Hematopoietic multipotent progenitor cell treated with erythropoietin and hydrocortisone succinate and interleukin-3 and kit ligand, for 8 days (in vitro differentiated cells): ENCODE data around the gene LRMDA.

Experiments
- DNase-seq: peaks from one replicate; pipeline ENCODE4 v3.0.0-alpha.2; 2015

LRMDA gene

GRCh38 chr10:76397181-76398042, 966.0 kb downstream of the LRMDA start:
- no peak for DNase-seq

GRCh38 chr10:76398043-76398710, 966.8 kb downstream of the LRMDA start:
- DNase-seq, result no peak

- no peak for DNase-seq
Observed at GRCh38 chr10:76399226-76399625, 967.8 kb downstream of the LRMDA start.

GRCh38 chr10:76401006-76401405, 969.6 kb downstream of the LRMDA start:
- DNase-seq, result no peak

- DNase-seq, result no peak
Observed at GRCh38 chr10:76403912-76404311, 972.5 kb downstream of the LRMDA start.

GRCh38 chr10:76404531-76404930, 973.1 kb downstream of the LRMDA start:
- no peak for DNase-seq

GRCh38 chr10:76405922-76406321, 974.5 kb downstream of the LRMDA start:
- no peak for DNase-seq

GRCh38 chr10:76408646-76409045, 977.2 kb downstream of the LRMDA start:
- DNase-seq, result no peak

- no peak for DNase-seq
Observed at GRCh38 chr10:76411729-76412435, 980.5 kb downstream of the LRMDA start.

GRCh38 chr10:76415554-76415953, 984.1 kb downstream of the LRMDA start:
- DNase-seq, result no peak

- no peak for DNase-seq
Observed at GRCh38 chr10:76416642-76417041, 985.2 kb downstream of the LRMDA start.

- no peak for DNase-seq
Observed at GRCh38 chr10:76420725-76421124, 989.3 kb downstream of the LRMDA start.

GRCh38 chr10:76422769-76423168, 991.3 kb downstream of the LRMDA start:
- DNase-seq, result no peak

- no peak for DNase-seq
Observed at GRCh38 chr10:76428551-76429367, 997.3 kb downstream of the LRMDA start.

GRCh38 chr10:76429368-76430060, 998.1 kb downstream of the LRMDA start:
- no peak for DNase-seq

GRCh38 chr10:76430061-76430645, 998.7 kb downstream of the LRMDA start:
- DNase-seq, result no peak

- no peak for DNase-seq
Observed at GRCh38 chr10:76432016-76433012, 1000.9 kb downstream of the LRMDA start.

GRCh38 chr10:76433161-76434005, 1002.0 kb downstream of the LRMDA start:
- no peak for DNase-seq

- DNase-seq, result no peak
Observed at GRCh38 chr10:76435157-76435556, 1003.7 kb downstream of the LRMDA start.
